Lung (tissue), 12 donors: ENCODE results near the gene PTPRN2. TPM values are rescaled to one million over a fixed set of nuclear protein-coding genes. Genes with fewer than 3 reads are reported as not detected.

Experiments
- ATAC-seq: fragments of 200-7000 bp; cut with Tn5 transposase; one replicate; pipeline ENCODE4 v1.9.1; 2020; ENCODE audit warnings: moderate number of reproducible peaks; ENCODE audit not compliant: insufficient read depth, low FRiP score
- DNase-seq, 3 donors: peaks; one replicate each; pipeline ENCODE4 v3.0.0-alpha.2; 2013 to 2017
- H3K27ac ChIP-seq, 2 donors: one replicate each; pipeline ENCODE4 v1.5.1; 2013; ENCODE audit warnings: mild to moderate bottlenecking in 2 of 2, moderate library complexity in 2 of 2, control low read depth in 1 of 2, inconsistent platforms in 1 of 2, low read depth in 1 of 2, low read length in 1 of 2
- H3K27me3 ChIP-seq, 3 donors: one replicate each; pipeline ENCODE4 v1.5.1; 2013; ENCODE audit warnings: low read length in 2 of 3; ENCODE audit not compliant: control insufficient read depth in 3 of 3, insufficient read depth in 3 of 3
- H3K36me3 ChIP-seq, 4 donors: one replicate each; pipeline ENCODE4 v1.5.1; 2013; ENCODE audit warnings: low read length in 4 of 4, mild to moderate bottlenecking in 1 of 4, moderate library complexity in 1 of 4; ENCODE audit not compliant: control insufficient read depth in 4 of 4, insufficient read depth in 4 of 4
- H3K4me1 ChIP-seq, 5 donors: one replicate each; pipeline ENCODE4 v1.5.1; 2013; ENCODE audit warnings: low read length in 5 of 5, mild to moderate bottlenecking in 2 of 5, moderate library complexity in 1 of 5; ENCODE audit not compliant: control insufficient read depth in 5 of 5, insufficient read depth in 5 of 5
- H3K4me3 ChIP-seq: one replicate; pipeline ENCODE4 v1.5.1; 2013; ENCODE audit warnings: mild to moderate bottlenecking, control low read depth, moderate library complexity
- H3K9ac ChIP-seq, 2 donors: one replicate each; pipeline ENCODE4 v1.5.1; 2013; ENCODE audit warnings: low read length in 2 of 2, control low read depth in 1 of 2; ENCODE audit not compliant: insufficient read depth in 1 of 2
- H3K9me3 ChIP-seq, 4 donors: one replicate each; pipeline ENCODE4 v1.5.1; 2013; ENCODE audit warnings: low read length in 3 of 4, mild to moderate bottlenecking in 1 of 4, moderate library complexity in 1 of 4; ENCODE audit not compliant: control insufficient read depth in 4 of 4, insufficient read depth in 3 of 4
- CTCF ChIP-seq: IDR thresholded peaks from 2 replicates; pipeline ENCODE4 v1.5.1; 2012; ENCODE audit warnings: mild to moderate bottlenecking; ENCODE audit errors: control extremely low read depth, extremely low read depth
- whole genome bisulfite sequencing, 2 donors: extraction: QIAGEN DNeasy Blood & Tissue Kit; methylation state at CpG; one replicate each; pipeline ENCODE4 v1.1.7; 2013; 5-methylcytosine and 5-hydroxymethylcytosine counted together
- polyA plus RNA-seq, 2 donors: library from polyadenylated mRNA; stranded (reverse); fragments of 200-250 nt; gene quantifications; one replicate each; pipeline ENCODE4 v1.2.1, GENCODE V29; 2013
- total RNA-seq, 2 donors: library from RNA; depleted of rRNA in 1 of 2; stranded (reverse); fragments of >200 nt in 1 of 2; gene quantifications; one replicate each; pipeline ENCODE4 v1.2.1, GENCODE V29; 2014 to 2021
- donor health status: control.
- donor health status: control.
- donor health status: Bipolar disorder and iron deficiency.
- donor health status: healthy.
- donor health status: DM: yes; HTN: yes; CAD: no.

Gene PTPRN2
- total and polyA plus RNA-seq, 4 donors, result 2.1 to 7.4 (median 4.4) TPM

GRCh38 chr7:157831143-157831905 lies 756.3 kb downstream of the PTPRN2 start:
- no peaks in the 10 kb centered on the region for H3K36me3 ChIP-seq
- no peaks in the 10 kb centered on the region for H3K27me3 ChIP-seq
- no peaks in the 10 kb centered on the region for H3K4me1 ChIP-seq
- WGBS, 2 donors, result 79 to 87% methylated on average over 18 of the region's 18 CpGs
- no peak overlapping the region for H3K9ac ChIP-seq
- no peak overlapping the region for H3K4me3 ChIP-seq
- no peak for ATAC-seq
- peaks cover 0 to 2% (median 0%) of the 10 kb centered on the region in 4 donors for H3K9me3 ChIP-seq
- no peak for DNase-seq
- no peak overlapping the region for H3K27ac ChIP-seq
- no peak for TF ChIP-seq CTCF

DNA sequence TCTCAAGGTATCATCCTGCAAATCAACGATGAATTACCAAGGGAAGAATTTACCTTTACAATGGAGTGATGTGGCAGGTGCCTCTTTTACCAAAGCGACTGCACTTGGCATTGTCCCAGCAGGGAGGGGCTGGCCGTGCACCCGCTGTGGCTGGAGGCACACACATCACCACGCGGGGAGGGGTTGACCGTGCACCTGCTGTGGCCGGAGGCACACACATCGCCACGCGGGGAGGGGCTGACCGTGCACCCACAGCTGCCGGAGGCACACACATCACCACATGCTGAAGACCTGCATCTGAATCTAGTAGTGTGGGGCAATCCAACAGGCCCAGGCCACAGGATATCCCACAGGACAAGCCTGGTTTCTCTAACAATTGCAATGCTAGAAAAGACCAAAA lies 757.3 kb downstream of the PTPRN2 start:
- DNase-seq (no peak), ATAC-seq (no peak)
- Histone ChIP-seq H3K36me3 (no peaks in the 10 kb centered on the region), H3K9me3 (peaks cover 0 to 2% (median 0%) of the 10 kb centered on the region in 4 donors), H3K4me3 (no peak overlapping the region), H3K27ac (no peak overlapping the region), H3K27me3 (no peaks in the 10 kb centered on the region), H3K4me1 (no peaks in the 10 kb centered on the region), H3K9ac (no peak overlapping the region)
- no peak for TF ChIP-seq CTCF
- 78 to 85% methylated on average over 13 of the region's 13 CpGs for WGBS, 2 donors

- 87 to 97% methylated on average over 15 of the region's 15 CpGs for WGBS, 2 donors
- no peak for ATAC-seq
- no peak overlapping the region for H3K9ac ChIP-seq
- H3K4me1 ChIP-seq, result no peaks in the 10 kb centered on the region
- no peak overlapping the region for H3K4me3 ChIP-seq
- H3K27ac ChIP-seq, result no peak overlapping the region
- H3K27me3 ChIP-seq, result no peaks in the 10 kb centered on the region
- H3K36me3 ChIP-seq, result no peaks in the 10 kb centered on the region
- TF ChIP-seq CTCF, result no peak
- DNase-seq, result no peak
- peaks cover 0 to 2% (median 0%) of the 10 kb centered on the region in 4 donors for H3K9me3 ChIP-seq
Observed at GRCh38 chr7:157829491-157829890, 758.1 kb downstream of the PTPRN2 start.
